CD8-positive, alpha-beta memory T cell (primary cell): ENCODE results near the gene HDGF. TPM values are rescaled to one million over a fixed set of nuclear protein-coding genes. Genes with fewer than 3 reads are reported as not detected.
A peak's percentile ranks its signal among the peaks of the same experiment; 100 is the strongest.

Experiments
- CTCF ChIA-PET: fragments of 350-600 bp; sonication (Branson Sonifier 250); formaldehyde crosslinking; loops from one replicate; lab custom pipeline; 2021; ENCODE audit warnings: antibody characterized with exemption; lab: Charles Lee
- POLR2A ChIA-PET: fragments of 350-600 bp; sonication (Branson Sonifier 250); formaldehyde crosslinking; loops from one replicate; lab custom pipeline; 2021; ENCODE audit warnings: antibody characterized with exemption; lab: Charles Lee
- DNase-seq, 5 donors: peaks; one replicate each; pipeline versions ENCODE4 v3.0.0 to v3.0.0-alpha.2; 2020 to 2022; ENCODE audit warnings: mixed read lengths in 1 of 5
- H3K27ac ChIP-seq: one replicate; pipeline ENCODE4 v1.7.0; 2013; ENCODE audit warnings: low read depth, mild to moderate bottlenecking, low read length, moderate library complexity
- H3K27me3 ChIP-seq: 2 replicates; pipeline ENCODE4 v1.7.0; 2013; ENCODE audit warnings: low read length, mild to moderate bottlenecking; ENCODE audit not compliant: insufficient read depth, poor library complexity, severe bottlenecking
- H3K36me3 ChIP-seq: 2 replicates; pipeline ENCODE4 v1.7.0; 2013; ENCODE audit warnings: mild to moderate bottlenecking, low read length, moderate library complexity; ENCODE audit not compliant: insufficient read depth
- H3K4me1 ChIP-seq: 2 replicates; pipeline ENCODE4 v1.7.0; 2013; ENCODE audit warnings: mild to moderate bottlenecking, low read length, moderate library complexity; ENCODE audit not compliant: insufficient read depth
- H3K4me3 ChIP-seq: 2 replicates; pipeline ENCODE4 v1.7.0; 2013; ENCODE audit warnings: mild to moderate bottlenecking, low read length
- H3K9me3 ChIP-seq: 2 replicates; pipeline ENCODE4 v1.7.0; 2013; ENCODE audit warnings: mild to moderate bottlenecking, low read length
- H3K27ac Mint-ChIP-seq, 8 donors: one replicate each; pipeline ENCODE4 v1.8.0; 2020 to 2021; ENCODE audit warnings: mixed read lengths in 8 of 8, mild to moderate bottlenecking in 6 of 8, inconsistent platforms in 3 of 8, moderate library complexity in 3 of 8
- H3K27me3 Mint-ChIP-seq, 2 donors: one replicate each; pipeline ENCODE4 v1.8.0; 2020 to 2021; ENCODE audit warnings: mixed read lengths in 2 of 2, mild to moderate bottlenecking in 1 of 2, moderate library complexity in 1 of 2
- H3K36me3 Mint-ChIP-seq, 3 donors: one replicate each; pipeline ENCODE4 v1.8.0; 2020 to 2021; ENCODE audit warnings: mixed read lengths in 3 of 3, inconsistent platforms in 1 of 3, mild to moderate bottlenecking in 1 of 3
- H3K4me1 Mint-ChIP-seq, 3 donors: one replicate each; pipeline ENCODE4 v1.8.0; 2020 to 2021; ENCODE audit warnings: mixed read lengths in 3 of 3, inconsistent platforms in 1 of 3, mild to moderate bottlenecking in 1 of 3
- H3K4me3 Mint-ChIP-seq, 7 donors: one replicate each; pipeline ENCODE4 v1.8.0; 2020 to 2021; ENCODE audit warnings: mixed read lengths in 7 of 7, mild to moderate bottlenecking in 6 of 7, moderate library complexity in 4 of 7, inconsistent platforms in 2 of 7
- H3K9me3 Mint-ChIP-seq, 5 donors: one replicate each; pipeline ENCODE4 v1.8.0; 2020 to 2022; ENCODE audit warnings: mixed read lengths in 5 of 5, mild to moderate bottlenecking in 3 of 5, moderate library complexity in 2 of 5, inconsistent platforms in 1 of 5
- polyA plus RNA-seq: library from polyadenylated mRNA; unstranded; fragments of 300-500 nt; fragmentation: Illumina TruSeq; gene quantifications from one replicate; pipeline ENCODE4 v1.2.3, GENCODE V29; 2021
- total RNA-seq, 2 experiments: library from RNA; stranded (reverse); gene quantifications; one replicate each; pipeline ENCODE4 v1.2.3, GENCODE V29; 2021

HDGF gene
- total and polyA plus RNA-seq, 3 experiments from 2014 or later: 46.0 to 299 (median 297) TPM

DNA sequence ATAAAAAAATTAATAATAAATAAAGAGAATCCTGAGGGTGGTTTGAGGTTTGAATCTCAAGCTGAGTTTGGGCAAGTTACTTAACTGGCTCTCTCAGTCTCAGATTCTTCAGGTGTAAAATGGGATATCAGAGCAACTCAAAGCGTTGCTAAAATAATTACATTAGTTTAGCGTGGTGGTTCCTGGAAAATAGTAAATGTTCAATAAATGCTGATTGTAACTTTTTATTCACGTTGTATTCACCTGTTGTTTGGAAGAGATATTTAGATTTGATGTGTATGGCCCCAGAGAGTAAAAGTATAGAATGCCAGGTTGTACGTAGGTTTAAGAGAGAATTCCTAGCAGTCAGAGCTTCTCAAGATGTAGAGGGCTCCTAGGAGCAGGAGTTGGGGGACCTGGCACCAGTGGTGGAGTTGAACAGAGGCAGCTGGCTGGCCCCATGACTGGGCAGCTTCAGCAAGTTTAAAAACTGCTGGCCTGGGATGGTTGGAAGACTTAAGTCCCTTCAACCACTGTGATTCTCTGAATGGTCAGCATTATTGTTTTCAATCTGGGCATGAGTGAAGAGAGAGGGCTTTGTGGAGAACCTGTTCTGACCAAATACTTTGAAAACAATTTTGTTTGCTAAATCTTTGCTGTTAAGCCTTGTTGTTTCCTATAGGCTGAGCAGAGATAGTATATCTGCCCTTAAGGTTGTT is 38.3 kb upstream of the HDGF start:
- Histone ChIP-seq H3K27ac (no peak overlapping the region), H3K9me3 (no peaks in the 10 kb centered on the region), H3K4me1 (no peaks in the 10 kb centered on the region), H3K4me3 (no peak overlapping the region), H3K36me3 (peaks cover 38% of the 10 kb centered on the region), H3K27me3 (no peaks in the 10 kb centered on the region)
- CTCF ChIA-PET: interaction anchor here (2.2 to 3.7 kb wide), 2 partner anchors 64 to 70 kb away, joined by 6 to 18 read pairs; partner anchors contain the start of gene NTRK1
- DNase-seq: no peak
- H3K27ac Mint-ChIP-seq: peak overlapping the region in 3 of 8 donors; percentile 46 to 86 (median 67)
- H3K4me3 Mint-ChIP-seq: no peak overlapping the region
- POLR2A ChIA-PET: interaction anchor here (0.7 kb wide), 1 partner anchor 12 kb away, joined by 3 read pairs; no protein-coding TSS in a partner anchor
- peaks cover 9 to 84% (median 31%) of the 10 kb centered on the region in 3 donors for H3K36me3 Mint-ChIP-seq
- H3K27me3 Mint-ChIP-seq: peaks cover 0 to 2% of the 10 kb centered on the region in 2 donors
- peaks cover 7 to 10% (median 10%) of the 10 kb centered on the region in 3 donors for H3K4me1 Mint-ChIP-seq
- H3K9me3 Mint-ChIP-seq: no peaks in the 10 kb centered on the region

DNA sequence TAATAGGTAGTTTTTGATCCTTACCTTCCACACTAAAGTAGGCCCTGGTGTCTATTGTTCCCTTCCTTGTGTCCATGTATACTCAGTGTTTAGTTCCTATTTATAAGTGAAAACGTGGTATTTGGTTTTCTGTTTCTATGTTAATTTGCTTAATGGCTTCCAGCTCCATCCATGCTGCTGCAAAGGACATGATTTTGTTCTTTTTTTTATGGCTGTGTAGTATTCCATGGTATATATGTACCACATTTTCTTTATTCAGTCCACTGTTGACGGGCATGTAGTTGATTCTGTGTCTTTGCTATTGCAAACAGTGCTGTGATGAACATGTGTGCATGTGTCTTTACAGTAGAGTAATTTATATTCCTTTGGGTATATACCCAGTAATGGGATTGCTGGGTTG is 36.7 kb upstream of the HDGF start:
- no peaks in the 10 kb centered on the region for H3K9me3 Mint-ChIP-seq
- H3K27ac Mint-ChIP-seq: no peak overlapping the region
- peaks cover 9 to 81% (median 24%) of the 10 kb centered on the region in 3 donors for H3K36me3 Mint-ChIP-seq
- Histone ChIP-seq H3K4me1 (no peaks in the 10 kb centered on the region), H3K27ac (no peak overlapping the region), H3K9me3 (no peaks in the 10 kb centered on the region), H3K27me3 (no peaks in the 10 kb centered on the region), H3K36me3 (peaks cover 41% of the 10 kb centered on the region), H3K4me3 (no peak overlapping the region)
- H3K4me1 Mint-ChIP-seq: peaks cover 7 to 10% (median 10%) of the 10 kb centered on the region in 3 donors
- H3K4me3 Mint-ChIP-seq: no peak overlapping the region
- CTCF ChIA-PET: interaction anchor here (0.8 to 2.2 kb wide), 3 partner anchors 50 to 71 kb away, joined by 3 to 6 read pairs (median 4); no protein-coding TSS in a partner anchor
- H3K27me3 Mint-ChIP-seq: peaks cover 0 to 2% of the 10 kb centered on the region in 2 donors
- POLR2A ChIA-PET: interaction anchor here (0.7 kb wide), 1 partner anchor 660 kb away, joined by 3 read pairs; no protein-coding TSS in a partner anchor
- DNase-seq: no peak

DNA sequence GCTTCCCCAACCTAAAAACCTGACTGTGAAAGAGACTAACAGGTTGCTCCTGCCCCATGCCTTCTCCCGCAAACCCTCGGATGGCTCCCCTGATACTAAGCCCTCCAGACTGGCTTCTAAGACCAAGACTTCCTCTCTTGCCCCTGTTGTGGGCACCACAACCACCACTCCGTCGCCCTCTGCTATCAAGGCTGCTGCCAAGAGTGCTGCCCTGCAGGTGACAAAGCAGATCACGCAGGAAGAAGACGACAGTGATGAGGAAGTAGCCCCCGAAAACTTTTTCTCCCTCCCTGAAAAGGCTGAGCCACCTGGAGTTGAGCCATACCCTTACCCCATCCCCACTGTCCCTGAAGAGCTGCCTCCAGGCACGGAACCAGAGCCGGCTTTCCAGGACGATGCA is 35.2 kb upstream of the HDGF start:
- Histone ChIP-seq H3K36me3 (peaks cover 27% of the 10 kb centered on the region), H3K4me1 (no peaks in the 10 kb centered on the region), H3K27me3 (no peaks in the 10 kb centered on the region), H3K27ac (no peak overlapping the region), H3K4me3 (no peak overlapping the region), H3K9me3 (no peaks in the 10 kb centered on the region)
- Mint-ChIP-seq H3K36me3 (peaks cover 8 to 82% (median 26%) of the 10 kb centered on the region in 3 donors), H3K27me3 (no peaks in the 10 kb centered on the region), H3K4me1 (peaks cover 14 to 18% (median 18%) of the 10 kb centered on the region in 3 donors), H3K9me3 (no peaks in the 10 kb centered on the region), H3K27ac (peak overlapping the region in 2 of 8 donors; percentile 42 to 88), H3K4me3 (no peak overlapping the region)
- ChIA-PET POLR2A (no interaction called here), CTCF (interaction anchor here (1.0 kb wide), 1 partner anchor 14 kb away, joined by 3 read pairs; no protein-coding TSS in a partner anchor)
- DNase-seq: no peak

DNA sequence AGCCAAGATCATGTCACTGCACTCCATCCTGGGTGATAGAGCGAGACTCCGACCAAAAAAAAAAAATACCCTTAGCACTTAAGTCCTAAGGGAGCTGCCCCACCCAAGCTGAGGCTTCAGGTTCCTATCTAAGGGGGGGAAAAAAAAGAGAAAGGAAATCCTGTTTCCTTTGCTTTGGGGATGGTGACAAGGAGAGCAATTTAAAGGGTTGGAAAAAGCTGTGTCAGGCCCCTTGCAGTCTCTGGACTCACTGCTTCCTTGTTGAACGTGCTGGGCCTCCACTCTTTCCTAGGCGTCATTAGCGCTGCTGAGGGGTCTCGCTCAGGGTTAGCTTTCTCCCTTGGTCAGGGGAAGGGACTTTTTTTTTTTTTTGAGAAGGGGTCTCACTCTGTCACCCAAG is 34.0 kb upstream of the HDGF start:
- Mint-ChIP-seq H3K36me3 (peaks cover 5 to 80% (median 29%) of the 10 kb centered on the region in 3 donors), H3K4me1 (peaks cover 19 to 27% (median 21%) of the 10 kb centered on the region in 3 donors), H3K9me3 (no peaks in the 10 kb centered on the region), H3K27ac (peak overlapping the region in 1 of 8 donors; percentile 72), H3K27me3 (no peaks in the 10 kb centered on the region), H3K4me3 (no peak overlapping the region)
- DNase-seq: no peak
- Histone ChIP-seq H3K27me3 (no peaks in the 10 kb centered on the region), H3K9me3 (no peaks in the 10 kb centered on the region), H3K4me3 (no peak overlapping the region), H3K27ac (no peak overlapping the region), H3K36me3 (peaks cover 20% of the 10 kb centered on the region), H3K4me1 (no peaks in the 10 kb centered on the region)
- ChIA-PET POLR2A (interaction anchor here (0.7 kb wide), 1 partner anchor 132 kb away, joined by 3 read pairs; no protein-coding TSS in a partner anchor), CTCF (interaction anchor here (1.2 to 2.5 kb wide), 5 partner anchors 9 to 161 kb away, joined by 3 to 9 read pairs (median 4); no protein-coding TSS in a partner anchor)

DNA sequence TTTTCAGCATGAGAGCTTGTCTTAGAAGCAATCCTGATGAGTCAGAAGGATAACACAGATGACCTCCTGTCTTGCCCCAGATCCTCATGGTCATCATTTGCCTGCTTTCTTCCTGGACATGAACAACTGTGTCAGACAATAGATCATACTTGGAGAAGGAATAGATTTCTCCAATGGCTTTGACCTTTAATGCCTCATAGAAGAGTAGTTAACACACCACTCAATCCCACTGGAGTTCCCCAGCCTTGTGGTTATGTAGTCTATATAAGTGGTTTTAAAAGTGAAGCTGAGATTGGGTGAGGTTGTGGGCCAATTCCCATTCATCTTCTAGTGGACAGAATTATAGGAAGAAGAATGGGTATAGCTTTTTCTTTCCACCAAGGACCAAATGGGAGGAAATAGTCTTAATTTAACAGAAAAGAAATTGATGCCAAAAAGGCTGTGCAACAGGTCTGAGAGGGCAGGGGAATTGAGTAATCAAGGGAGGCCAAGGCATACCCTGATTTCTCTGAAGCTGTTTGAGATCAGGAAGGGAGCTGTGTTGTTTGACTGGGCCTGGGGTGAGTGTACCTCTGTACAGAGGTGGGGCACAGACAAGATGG is 30.2 kb upstream of the HDGF start:
- Mint-ChIP-seq H3K4me3 (no peak overlapping the region), H3K4me1 (peaks cover 28 to 35% (median 34%) of the 10 kb centered on the region in 3 donors), H3K36me3 (peaks cover 0 to 59% (median 15%) of the 10 kb centered on the region in 3 donors), H3K9me3 (no peaks in the 10 kb centered on the region), H3K27ac (peak overlapping the region in 3 of 8 donors; percentile 8 to 73 (median 48)), H3K27me3 (no peaks in the 10 kb centered on the region)
- Histone ChIP-seq H3K27me3 (no peaks in the 10 kb centered on the region), H3K4me3 (no peak overlapping the region), H3K27ac (no peak overlapping the region), H3K36me3 (peaks cover 10% of the 10 kb centered on the region), H3K4me1 (peaks cover 16% of the 10 kb centered on the region), H3K9me3 (no peaks in the 10 kb centered on the region)
- ChIA-PET CTCF (interaction anchor here (1.0 to 1.6 kb wide), 3 partner anchors 13 to 146 kb away, joined by 3 read pairs; no protein-coding TSS in a partner anchor), POLR2A (no interaction called here)
- no peak for DNase-seq

DNA sequence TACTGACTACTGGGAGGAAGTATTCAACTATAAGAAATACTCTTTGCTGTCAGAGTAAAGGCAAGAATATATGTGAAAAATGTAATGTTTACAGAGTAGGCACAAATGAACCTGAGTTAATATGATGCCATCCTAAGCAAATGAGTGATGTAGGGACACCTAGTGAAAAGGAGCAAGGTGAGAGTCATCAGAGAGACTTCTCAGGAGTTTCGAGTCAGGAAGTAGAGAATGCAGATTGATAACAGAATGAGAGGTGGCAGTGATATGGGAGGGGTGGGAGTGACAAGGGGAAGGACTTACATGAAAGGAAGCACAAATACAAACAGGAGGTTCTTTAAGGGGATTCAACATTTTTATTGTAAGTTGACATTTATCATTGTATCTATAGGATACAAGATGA is 26.1 kb upstream of the HDGF start:
- ChIA-PET POLR2A (no interaction called here), CTCF (interaction anchor here (1.4 kb wide), 1 partner anchor 82 kb away, joined by 3 read pairs; no protein-coding TSS in a partner anchor)
- Mint-ChIP-seq H3K4me3 (peak overlapping the region in 1 of 7 donors; percentile 51), H3K27me3 (no peaks in the 10 kb centered on the region), H3K4me1 (peaks cover 47 to 59% (median 59%) of the 10 kb centered on the region in 3 donors), H3K36me3 (peaks cover 0 to 45% (median 13%) of the 10 kb centered on the region in 3 donors), H3K9me3 (no peaks in the 10 kb centered on the region), H3K27ac (peak overlapping the region; percentile 18 to 84 (median 67))
- Histone ChIP-seq H3K4me3 (no peak overlapping the region), H3K36me3 (no peaks in the 10 kb centered on the region), H3K4me1 (peaks cover 22% of the 10 kb centered on the region), H3K9me3 (no peaks in the 10 kb centered on the region), H3K27me3 (no peaks in the 10 kb centered on the region), H3K27ac (no peak overlapping the region)
- no peak for DNase-seq

DNA sequence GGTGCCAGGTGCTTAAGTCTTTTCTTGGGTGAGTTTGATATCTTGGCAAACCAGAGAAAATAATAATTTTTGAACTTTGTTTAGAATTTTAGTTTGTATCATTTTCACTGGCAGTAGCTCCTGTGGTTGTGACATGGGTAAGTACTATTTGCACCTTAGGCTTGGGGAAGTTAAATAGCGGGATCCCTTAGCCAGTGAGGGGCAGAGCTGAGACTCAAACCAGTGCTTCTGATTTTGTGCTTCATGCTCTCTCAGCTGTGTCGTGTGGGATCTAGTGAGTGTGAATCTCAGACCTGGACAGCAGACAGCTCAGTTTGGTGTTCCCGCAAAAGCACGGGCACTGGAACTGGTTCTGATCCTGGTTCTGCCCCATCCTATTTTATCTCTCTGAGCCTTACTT is 25.5 kb upstream of the HDGF start:
- Histone ChIP-seq H3K4me3 (no peak overlapping the region), H3K4me1 (peaks cover 27% of the 10 kb centered on the region), H3K27me3 (no peaks in the 10 kb centered on the region), H3K9me3 (no peaks in the 10 kb centered on the region), H3K27ac (no peak overlapping the region), H3K36me3 (no peaks in the 10 kb centered on the region)
- POLR2A ChIA-PET: no interaction called here
- CTCF ChIA-PET: no interaction called here
- Mint-ChIP-seq H3K4me3 (peak overlapping the region in 1 of 7 donors; percentile 51), H3K27me3 (no peaks in the 10 kb centered on the region), H3K27ac (peak overlapping the region in 6 of 8 donors; percentile 18 to 76 (median 64)), H3K36me3 (peaks cover 0 to 45% (median 11%) of the 10 kb centered on the region in 3 donors), H3K4me1 (peaks cover 48 to 61% (median 59%) of the 10 kb centered on the region in 3 donors), H3K9me3 (no peaks in the 10 kb centered on the region)
- no peak for DNase-seq
